ENCODE results near the gene TAF1B. TPM values are rescaled to one million over a fixed set of nuclear protein-coding genes. Genes with fewer than 3 reads are reported as not detected.

TAF1B gene
- total RNA-seq, 4 donors from 2014 or later = 0.80 to 18.9 (median 4.4) TPM; not detected in 1

- Histone ChIP-seq H3K4me3 (no peak overlapping the region), H3K36me3 (no peaks in the 10 kb centered on the region), H3K4me1 (no peaks in the 10 kb centered on the region), H3K9me3 (no peaks in the 10 kb centered on the region), H3K27me3 (no peaks in the 10 kb centered on the region), H3K27ac (no peak overlapping the region)
- intact Hi-C loops (cut with DNase I; ENCODE audit: low total_unique reads) (no loop called here), in situ Hi-C loops (cut with MboI; ENCODE audit: low pct_ligation_motif_present in 1 of 4, low pct_unique_long_range_greater_than_20kb in 1 of 4, low sequenced_read_pairs in 3 of 4) (loop anchor here in 2 of 4 donors (10.0 to 25.0 kb wide), 2 partner anchors 235 to 243 kb away; no protein-coding TSS in a partner anchor)
- DNase-seq = no peak
- TF ChIP-seq EP300 (IDR thresholded peaks at IDR 0.05; ENCODE audit: low read depth) (no peak), POLR2A (IDR thresholded peaks at IDR 0.05) (no peak), POLR2AphosphoS5 (IDR thresholded peaks at IDR 0.05) (no peak), CTCF (IDR thresholded peaks at IDR 0.05) (no peak)
- WGBS, 2 donors (ENCODE audit: low coverage in 1 of 2) = 90 to 92% methylated on average over 2 to 13 of the region's 13 CpGs
Observed at GRCh38 chr2:9819551-9819950, 23.7 kb upstream of the TAF1B start.

- Histone ChIP-seq H3K27ac (no peak overlapping the region), H3K36me3 (no peaks in the 10 kb centered on the region), H3K9me3 (no peaks in the 10 kb centered on the region), H3K27me3 (no peaks in the 10 kb centered on the region), H3K4me3 (no peak overlapping the region), H3K4me1 (no peaks in the 10 kb centered on the region)
- DNase-seq = no peak
- 82 to 88% methylated on average over 9 to 32 of the region's 32 CpGs for WGBS, 2 donors (ENCODE audit: low coverage in 1 of 2)
- intact Hi-C loops (cut with DNase I; ENCODE audit: low total_unique reads) = no loop called here
- in situ Hi-C loops (cut with MboI; ENCODE audit: low pct_ligation_motif_present in 1 of 4, low pct_unique_long_range_greater_than_20kb in 1 of 4, low sequenced_read_pairs in 3 of 4) = loop anchor here in 1 of 4 donors (25.0 kb wide), 1 partner anchor 242 kb away; no protein-coding TSS in a partner anchor
- TF ChIP-seq CTCF (IDR thresholded peaks at IDR 0.05) (no peak), POLR2A (IDR thresholded peaks at IDR 0.05) (no peak), EP300 (IDR thresholded peaks at IDR 0.05; ENCODE audit: low read depth) (no peak), POLR2AphosphoS5 (IDR thresholded peaks at IDR 0.05) (no peak)
Observed at GRCh38 chr2:9820020-9820973, 23.0 kb upstream of the TAF1B start.

GRCh38 chr2:9821805-9822445, 21.3 kb upstream of the TAF1B start:
- Histone ChIP-seq H3K27me3 (no peaks in the 10 kb centered on the region), H3K4me3 (no peak overlapping the region), H3K36me3 (no peaks in the 10 kb centered on the region), H3K9me3 (no peaks in the 10 kb centered on the region), H3K27ac (no peak overlapping the region), H3K4me1 (no peaks in the 10 kb centered on the region)
- TF ChIP-seq EP300 (IDR thresholded peaks at IDR 0.05; ENCODE audit: low read depth) = no peak
- TF ChIP-seq POLR2A (IDR thresholded peaks at IDR 0.05) = no peak
- in situ Hi-C loops (cut with MboI; ENCODE audit: low pct_ligation_motif_present in 1 of 4, low pct_unique_long_range_greater_than_20kb in 1 of 4, low sequenced_read_pairs in 3 of 4) = loop anchor here in 1 of 4 donors (25.0 kb wide), 1 partner anchor 240 kb away; no protein-coding TSS in a partner anchor
- 63 to 94% methylated on average over 2 to 12 of the region's 12 CpGs for WGBS, 2 donors (ENCODE audit: low coverage in 1 of 2)
- no peak for DNase-seq
- intact Hi-C loops (cut with DNase I; ENCODE audit: low total_unique reads) = no loop called here

GRCh38 chr2:9824441-9824840, 18.8 kb upstream of the TAF1B start:
- Histone ChIP-seq H3K4me3 (no peak overlapping the region), H3K36me3 (no peaks in the 10 kb centered on the region), H3K9me3 (no peaks in the 10 kb centered on the region), H3K4me1 (no peaks in the 10 kb centered on the region), H3K27ac (no peak overlapping the region), H3K27me3 (no peaks in the 10 kb centered on the region)
- DNase-seq = no peak
- no peak for TF ChIP-seq CTCF (IDR thresholded peaks at IDR 0.05)
- no peak for TF ChIP-seq POLR2AphosphoS5 (IDR thresholded peaks at IDR 0.05)
- TF ChIP-seq EP300 (IDR thresholded peaks at IDR 0.05; ENCODE audit: low read depth) = no peak
- no peak for TF ChIP-seq POLR2A (IDR thresholded peaks at IDR 0.05)
- in situ Hi-C loops (cut with MboI; ENCODE audit: low pct_ligation_motif_present in 1 of 4, low pct_unique_long_range_greater_than_20kb in 1 of 4, low sequenced_read_pairs in 3 of 4) (loop anchor here in 1 of 4 donors (25.0 kb wide), 1 partner anchor 238 kb away; no protein-coding TSS in a partner anchor), intact Hi-C loops (cut with DNase I; ENCODE audit: low total_unique reads) (no loop called here)
- WGBS, 2 donors (ENCODE audit: low coverage in 1 of 2) = 90% methylated on average over 3 of the region's 3 CpGs; no CpG with 5 or more reads in 1 of the 2 donors

All from transverse colon (tissue), 4 donors.